HG03342 (cell line): ENCODE measurements around the gene TBX6.
"Not testable (repeated sequence)": the region's sequence is repeated elsewhere in the genome, so short reads cannot be mapped to it uniquely, and the experiment has no call there.

Source experiments
- ATAC-seq: cut with Tn5 transposase; IDR thresholded peaks from one replicate; pipeline ENCODE4 v1.9.1; 2021; ENCODE audit warnings: mild to moderate bottlenecking, moderate library complexity; ENCODE audit not compliant: unreplicated experiment

The TBX6 gene

GRCh38 chr16:30066761-30067583, 24.8 kb downstream of the TBX6 start:
- ATAC-seq: no peak

DNA sequence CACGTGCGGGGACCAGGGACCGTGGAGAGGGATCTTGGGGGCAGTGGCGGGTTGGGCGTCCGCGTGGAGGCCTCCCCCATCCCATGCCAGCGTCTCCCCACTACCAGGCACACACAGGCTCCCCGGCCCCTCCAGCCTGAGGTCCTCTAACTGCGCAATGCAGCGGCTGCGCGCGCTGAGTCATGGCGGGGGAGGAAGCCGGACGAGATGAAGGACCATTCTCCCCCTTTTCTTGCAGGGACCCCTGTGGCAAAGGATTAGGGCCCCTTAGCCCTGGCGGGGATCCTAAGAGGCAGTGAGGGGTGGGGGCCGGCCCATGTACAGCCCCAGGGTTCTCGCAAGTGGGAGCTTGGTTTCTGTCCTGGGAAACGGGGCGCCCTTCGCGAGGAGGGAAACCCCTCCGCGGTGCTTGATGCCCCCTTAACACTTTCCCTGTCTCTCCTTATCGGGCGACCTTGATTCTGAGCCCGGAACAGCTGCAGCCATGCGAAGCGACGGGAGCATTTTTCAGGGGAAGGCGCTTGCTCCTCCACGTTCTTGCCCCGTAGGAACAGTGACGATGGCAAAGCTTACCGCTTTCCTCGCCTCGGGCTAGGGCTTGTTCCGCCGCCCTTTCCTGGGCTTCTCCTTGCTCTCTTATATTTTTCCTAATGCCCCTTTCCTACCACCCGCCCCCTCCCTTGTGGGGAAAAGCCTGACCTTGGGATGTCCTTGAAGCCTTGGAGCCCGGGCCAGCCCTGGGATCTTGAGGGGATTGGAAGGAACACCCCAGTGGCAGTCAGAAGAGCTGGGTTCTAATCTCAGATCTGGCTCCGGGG, 25.6 kb downstream of the TBX6 start:
- ATAC-seq: no peak

DNA sequence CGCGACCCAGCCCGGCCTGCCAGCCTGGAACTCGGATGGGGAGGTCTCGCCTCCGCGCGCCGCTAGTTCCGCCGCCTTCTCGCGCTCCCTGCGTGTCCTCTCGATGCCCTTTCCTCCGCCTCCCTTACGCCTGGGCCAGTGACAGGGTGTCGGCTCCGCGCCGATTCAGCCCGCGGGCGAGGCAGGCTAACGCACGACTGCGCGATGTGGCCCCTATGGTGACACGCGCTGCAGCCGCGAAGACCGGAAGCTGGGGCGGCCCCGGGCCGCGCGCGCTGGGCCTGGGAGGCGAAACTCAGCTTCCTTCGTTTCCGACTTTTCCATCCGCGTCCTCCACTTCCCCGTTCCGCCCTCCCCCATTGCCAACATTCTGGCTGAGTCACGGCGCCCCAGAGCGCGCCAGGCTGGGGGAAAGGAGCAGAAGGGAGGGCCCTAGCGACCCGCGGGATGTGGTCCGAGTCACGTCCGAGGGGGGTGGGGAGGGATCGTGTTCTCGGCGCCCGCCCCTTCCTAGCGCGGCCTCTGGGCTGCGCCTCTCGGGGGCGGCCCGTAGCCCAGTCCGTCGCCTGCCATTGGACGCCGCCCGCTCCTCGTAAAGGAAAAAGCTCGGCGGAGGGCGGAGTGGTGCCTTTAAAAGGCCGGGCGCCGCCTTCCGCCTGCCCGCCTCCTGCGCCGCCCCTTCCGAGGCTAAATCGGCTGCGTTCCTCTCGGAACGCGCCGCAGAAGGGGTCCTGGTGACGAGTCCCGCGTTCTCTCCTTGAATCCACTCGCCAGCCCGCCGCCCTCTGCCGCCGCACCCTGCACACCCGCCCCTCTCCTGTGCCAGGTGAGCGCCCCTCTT, 26.4 kb downstream of the TBX6 start, which contains the start of gene ALDOA:
TSS of gene ALDOA (plus strand) at position 659 of the 841 bp plus-strand sequence. CDS start 1,138 bp downstream, outside the sequence.
- peak; percentile 73 for ATAC-seq

- ATAC-seq: no peak
These were observed 27.0 kb downstream of the TBX6 start for GRCh38 chr16:30064729-30065101.

- ATAC-seq: no peak
These were observed 27.6 kb downstream of the TBX6 start for GRCh38 chr16:30063893-30064728.

GRCh38 chr16:30063278-30063892, 28.3 kb downstream of the TBX6 start:
- ATAC-seq: no peak

- ATAC-seq: no peak
These were observed 30.7 kb downstream of the TBX6 start for GRCh38 chr16:30060836-30061554.

- ATAC-seq: no peak
These were observed 31.4 kb downstream of the TBX6 start for GRCh38 chr16:30060346-30060745.

- ATAC-seq: no peak
These were observed 36.7 kb downstream of the TBX6 start for GRCh38 chr16:30054959-30055553.

DNA sequence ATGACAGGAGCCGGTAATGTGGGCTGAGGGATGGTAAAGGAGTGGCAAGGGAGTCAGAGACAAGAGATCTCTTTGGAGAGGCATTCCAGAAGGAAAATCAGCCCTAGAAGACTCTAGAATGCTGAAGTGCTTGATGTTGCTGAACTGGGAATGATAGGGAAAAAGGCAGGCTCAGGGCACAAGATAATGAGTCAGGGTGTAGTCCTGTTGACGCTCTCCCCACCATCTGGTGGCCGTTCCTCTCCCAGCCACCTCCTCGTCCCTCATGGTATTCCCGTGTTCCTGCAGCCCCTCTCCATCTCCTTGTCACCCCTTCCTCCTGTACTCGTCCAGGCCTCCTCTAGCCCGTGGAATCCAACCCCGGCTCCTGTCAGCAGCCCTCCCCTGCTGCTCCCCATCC, 37.3 kb downstream of the TBX6 start:
- ATAC-seq: no peak

GRCh38 chr16:30053376-30054015, 38.2 kb downstream of the TBX6 start:
- ATAC-seq: no peak

- ATAC-seq: peak; percentile 69
These were observed 38.9 kb downstream of the TBX6 start for GRCh38 chr16:30052671-30053372.

GRCh38 chr16:30051518-30051917, 40.2 kb downstream of the TBX6 start:
- ATAC-seq: no peak

GRCh38 chr16:30049871-30050270, 41.9 kb downstream of the TBX6 start:
- no peak for ATAC-seq

GRCh38 chr16:30046588-30046987, 45.1 kb downstream of the TBX6 start:
- no peak for ATAC-seq

GRCh38 chr16:30046178-30046577, 45.5 kb downstream of the TBX6 start:
- no peak for ATAC-seq

DNA sequence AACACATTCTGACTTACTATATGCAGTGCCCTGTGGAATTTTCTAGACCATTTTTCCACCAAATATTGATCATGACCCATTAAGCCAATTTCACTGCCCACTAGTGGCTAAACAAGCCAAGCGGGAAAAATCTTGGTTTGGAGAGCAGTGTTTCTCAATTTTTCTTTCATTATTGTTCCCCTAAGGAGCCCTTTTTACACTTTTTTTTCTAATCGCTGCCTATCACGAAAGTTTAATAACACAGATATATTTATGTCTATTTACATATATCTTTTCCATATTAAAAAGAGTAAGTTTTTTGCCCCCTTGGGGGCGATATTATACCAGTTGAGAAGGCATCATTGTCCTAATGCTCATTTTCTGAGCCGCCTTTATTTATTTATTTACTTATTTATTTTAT, 49.9 kb downstream of the TBX6 start:
- ATAC-seq: no peak

- not testable (repeated sequence) for ATAC-seq
These were observed 51.0 kb downstream of the TBX6 start for GRCh38 chr16:30040690-30041089.
